ENCODE results near the gene DOLK. TPM values are rescaled to one million over a fixed set of nuclear protein-coding genes. Genes with fewer than 3 reads are reported as not detected.
A peak's percentile ranks its signal among the peaks of the same experiment; 100 is the strongest.

The DOLK gene
- total and polyA plus RNA-seq, 2 of the 4 experiments (the other 2 are of a cell fraction): 23.2 to 30.8 TPM

DNA sequence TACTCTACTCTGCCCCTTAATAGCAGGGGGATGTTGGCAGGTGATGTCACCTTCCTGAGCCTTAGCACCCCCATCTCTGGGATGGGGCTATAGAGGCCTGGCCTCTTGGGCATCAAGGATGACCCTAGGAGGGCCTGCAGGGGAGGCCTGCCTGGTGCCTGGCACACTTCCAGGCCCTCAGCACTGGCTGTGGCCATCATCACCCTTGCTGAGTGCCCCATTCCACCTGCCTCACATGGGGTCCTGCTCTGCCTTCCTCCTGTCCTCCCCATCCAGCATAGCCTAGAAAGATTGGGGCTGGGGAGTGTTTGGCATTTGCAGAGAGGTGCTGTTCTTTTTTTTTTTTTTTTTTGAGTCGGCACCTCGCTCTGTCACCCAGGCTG lies 44.3 kb downstream of the DOLK start (continued):
- no peak for TF ChIP-seq RCOR1 (IDR thresholded peaks at IDR 0.05; ENCODE audit: insufficient replicate concordance, low read length)

- in situ Hi-C loops (cut with MboI; ENCODE audit: low sequenced_read_pairs): no loop called here
- POLR2A ChIA-PET (ENCODE audit: unreplicated experiment): no interaction called here
- Histone ChIP-seq H2BK20ac (ENCODE audit: low read depth, low read length) (no peak overlapping the region), H4K8ac (ENCODE audit: low read depth in 2 of 2, low read length in 2 of 2) (no peak overlapping the region), H3K36me3 (ENCODE audit: control insufficient read depth, insufficient read depth, low read length) (peaks cover 23% of the 10 kb centered on the region), H2AK9ac (replicated peaks; ENCODE audit: low read depth, low read length, poor library complexity) (peak overlapping the region; percentile 52), H3K18ac (ENCODE audit: low read depth, low read length) (no peak overlapping the region), H2AFZ (replicated peaks; ENCODE audit: low read length, poor library complexity) (no peak overlapping the region), H2AK5ac (ENCODE audit: low read depth, low read length) (no peak overlapping the region), H3K27me3 (ENCODE audit: control insufficient read depth, insufficient read depth, low read length) (no peaks in the 10 kb centered on the region), H3K56ac (ENCODE audit: extremely low read depth, insufficient read depth, low read length) (no peak overlapping the region), H3K9me3 (ENCODE audit: control insufficient read depth, insufficient read depth, low read length) (no peaks in the 10 kb centered on the region), H4K91ac (ENCODE audit: insufficient read depth, low read depth, low read length) (no peak overlapping the region), H2BK5ac (ENCODE audit: low read depth, low read length, poor library complexity, severe bottlenecking) (no peak overlapping the region), H3K14ac (replicated peaks; ENCODE audit: low read depth, low read length) (no peak overlapping the region), H3K23ac (ENCODE audit: low read depth, low read length) (no peak overlapping the region), H3K4ac (ENCODE audit: low read depth, low read length) (no peak overlapping the region; the same call in 1 of the 2 replicates), H3K9ac (ENCODE audit: low read depth, low read length) (no peak overlapping the region), H3K4me3 (ENCODE audit: insufficient read depth, low read depth, low read length) (no peak overlapping the region), H3K27ac (ENCODE audit: insufficient read depth, low read length) (no peak overlapping the region), H3K79me1 (ENCODE audit: low read depth in 1 of 2, low read length in 2 of 2) (peaks cover 24 to 81% of the 10 kb centered on the region in 2 experiments; a peak in 3 of 4 replicates), H2BK120ac (ENCODE audit: low read depth, low read length) (no peak overlapping the region), H4K20me1 (ENCODE audit: insufficient read depth, low read length) (peaks cover 16% of the 10 kb centered on the region), H4K5ac (ENCODE audit: low read depth, low read length) (no peak overlapping the region), H3K9me1 (ENCODE audit: insufficient read depth, low read length) (peaks cover 18% of the 10 kb centered on the region), H3K4me2 (ENCODE audit: low read depth, low read length) (no peak overlapping the region), H3K4me1 (ENCODE audit: control insufficient read depth, insufficient read depth, low read length) (peaks cover 4% of the 10 kb centered on the region), H2BK15ac (ENCODE audit: low read depth, low read length) (no peak overlapping the region)
- CTCF ChIA-PET: no interaction called here
- dilution Hi-C loops (cut with HindIII; ENCODE audit: low sequenced_read_pairs, unreplicated experiment): no loop called here
- DNase-seq: no peak
- BruUV-seq (replicated peaks): no TSS peak
- ATAC-seq (ENCODE audit: low read depth): no peak
- no peak for TF ChIP-seq NFE2L2 (IDR thresholded peaks at IDR 0.05; ENCODE audit: low read depth, low read length)
- TF ChIP-seq RAD21 (IDR thresholded peaks at IDR 0.05; ENCODE audit: low read length): no peak
- TF ChIP-seq, protein P1, sequence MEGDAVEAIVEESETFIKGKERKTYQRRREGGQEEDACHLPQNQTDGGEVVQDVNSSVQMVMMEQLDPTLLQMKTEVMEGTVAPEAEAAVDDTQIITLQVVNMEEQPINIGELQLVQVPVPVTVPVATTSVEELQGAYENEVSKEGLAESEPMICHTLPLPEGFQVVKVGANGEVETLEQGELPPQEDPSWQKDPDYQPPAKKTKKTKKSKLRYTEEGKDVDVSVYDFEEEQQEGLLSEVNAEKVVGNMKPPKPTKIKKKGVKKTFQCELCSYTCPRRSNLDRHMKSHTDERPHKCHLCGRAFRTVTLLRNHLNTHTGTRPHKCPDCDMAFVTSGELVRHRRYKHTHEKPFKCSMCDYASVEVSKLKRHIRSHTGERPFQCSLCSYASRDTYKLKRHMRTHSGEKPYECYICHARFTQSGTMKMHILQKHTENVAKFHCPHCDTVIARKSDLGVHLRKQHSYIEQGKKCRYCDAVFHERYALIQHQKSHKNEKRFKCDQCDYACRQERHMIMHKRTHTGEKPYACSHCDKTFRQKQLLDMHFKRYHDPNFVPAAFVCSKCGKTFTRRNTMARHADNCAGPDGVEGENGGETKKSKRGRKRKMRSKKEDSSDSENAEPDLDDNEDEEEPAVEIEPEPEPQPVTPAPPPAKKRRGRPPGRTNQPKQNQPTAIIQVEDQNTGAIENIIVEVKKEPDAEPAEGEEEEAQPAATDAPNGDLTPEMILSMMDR (conservative IDR thresholded peaks at IDR 0.05; ENCODE audit: low read depth, low read length): no peak
- no peak for TF ChIP-seq CEBPB (IDR thresholded peaks at IDR 0.05; ENCODE audit: low read depth, low read length)
- no peak for TF ChIP-seq BHLHE40 (IDR thresholded peaks at IDR 0.05; ENCODE audit: low read depth, low read length)
- no peak for TF ChIP-seq RFX5 (IDR thresholded peaks at IDR 0.05; ENCODE audit: low read depth, low read length)
- no peak for TF ChIP-seq POLR2A (IDR thresholded peaks at IDR 0.05; ENCODE audit: low read depth, low read length)
- TF ChIP-seq, protein P2, sequence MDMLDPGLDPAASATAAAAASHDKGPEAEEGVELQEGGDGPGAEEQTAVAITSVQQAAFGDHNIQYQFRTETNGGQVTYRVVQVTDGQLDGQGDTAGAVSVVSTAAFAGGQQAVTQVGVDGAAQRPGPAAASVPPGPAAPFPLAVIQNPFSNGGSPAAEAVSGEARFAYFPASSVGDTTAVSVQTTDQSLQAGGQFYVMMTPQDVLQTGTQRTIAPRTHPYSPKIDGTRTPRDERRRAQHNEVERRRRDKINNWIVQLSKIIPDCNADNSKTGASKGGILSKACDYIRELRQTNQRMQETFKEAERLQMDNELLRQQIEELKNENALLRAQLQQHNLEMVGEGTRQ (IDR thresholded peaks at IDR 0.05; ENCODE audit: low read depth, low read length): no peak
- TF ChIP-seq FOS (IDR thresholded peaks at IDR 0.05; ENCODE audit: low read depth, low read length): no peak
- TF ChIP-seq MAFK (IDR thresholded peaks at IDR 0.05; ENCODE audit: low read depth, low read length): no peak
- whole genome bisulfite sequencing, 2 experiments (ENCODE audit: extremely low coverage in 2 of 2, insufficient read length in 1 of 2): 94% methylated on average over 5 of the region's 23 CpGs; no CpG with 5 or more reads in 1 of the 2 experiments
- intact Hi-C loops (cut with micrococcal nuclease): no loop called here
These were observed 44.9 kb downstream of the DOLK start for GRCh38 chr9:128902351-128903078.

Measured in IMR-90 (cell line).